GM18870 (cell line): ENCODE results near the gene KIF1B.
A peak's percentile ranks its signal among the peaks of the same experiment; 100 is the strongest.
"Not testable (repeated sequence)": the region's sequence is repeated elsewhere in the genome, so short reads cannot be mapped to it uniquely, and the experiment has no call there.

Source experiments
- ATAC-seq: cut with Tn5 transposase; IDR thresholded peaks from one replicate; pipeline ENCODE4 v1.9.1; 2021; ENCODE audit warnings: moderate library complexity; ENCODE audit not compliant: unreplicated experiment

Gene KIF1B

DNA sequence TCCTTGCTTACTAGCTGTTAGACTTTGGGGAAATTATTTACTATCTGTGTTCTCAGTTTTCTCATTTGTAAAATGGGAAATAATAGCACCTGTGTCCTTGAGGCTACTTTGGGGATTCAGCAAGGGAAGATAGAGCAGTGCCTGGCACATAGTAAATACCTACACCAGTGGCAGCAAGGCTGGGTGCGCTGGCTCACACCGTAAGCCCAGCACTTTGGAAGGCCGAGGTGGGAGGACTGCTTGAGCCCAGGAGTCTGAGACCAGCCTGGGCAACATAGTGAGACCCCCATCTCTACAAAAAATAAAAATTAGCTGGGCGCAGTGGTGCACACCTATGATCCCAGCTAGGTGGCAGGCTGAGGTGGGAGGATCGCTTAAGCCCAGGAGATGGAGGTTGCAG, 211.3 kb downstream of the KIF1B start:
- no peak for ATAC-seq

DNA sequence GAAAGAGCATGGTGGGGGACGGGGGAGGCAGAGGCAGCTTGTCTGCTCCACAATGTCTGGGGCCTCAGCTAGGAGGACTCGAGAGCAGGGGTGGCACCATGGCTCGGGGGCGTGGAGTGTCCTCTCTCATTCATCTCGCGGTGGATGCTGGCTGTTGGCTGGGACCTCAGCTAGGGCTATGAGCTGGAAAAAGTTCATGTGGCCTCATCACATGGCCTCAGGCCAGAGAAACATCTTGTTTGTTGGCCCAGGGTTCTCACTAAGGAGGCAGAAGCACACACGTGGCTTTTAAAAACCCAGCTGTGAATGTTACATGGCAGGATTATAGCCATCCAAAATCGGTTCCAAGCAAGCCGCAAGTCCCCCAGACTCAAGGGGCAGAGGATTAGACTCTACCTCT, 213.7 kb downstream of the KIF1B start:
- no peak for ATAC-seq

GRCh38 chr1:10424651-10425050, 214.3 kb downstream of the KIF1B start:
- ATAC-seq: no peak

- not testable (repeated sequence) for ATAC-seq
Observed at GRCh38 chr1:10425826-10426534, 215.6 kb downstream of the KIF1B start.

DNA sequence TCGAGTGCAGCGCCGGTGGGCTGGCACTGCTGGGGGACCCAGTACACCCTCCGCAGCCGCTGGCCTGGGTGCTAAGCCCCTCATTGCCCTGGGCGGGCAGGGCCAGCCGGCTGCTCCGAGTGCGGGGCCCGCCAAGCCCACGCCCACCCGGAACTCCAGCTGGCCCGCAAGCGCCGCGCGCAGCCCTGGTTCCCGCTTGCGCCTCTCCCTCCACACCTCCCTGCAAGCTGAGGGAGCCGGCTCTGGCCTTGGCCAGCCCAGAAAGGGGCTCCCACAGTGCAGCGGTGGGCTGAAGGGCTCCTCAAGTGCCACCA, 216.1 kb downstream of the KIF1B start:
- ATAC-seq: not testable (repeated sequence)

DNA sequence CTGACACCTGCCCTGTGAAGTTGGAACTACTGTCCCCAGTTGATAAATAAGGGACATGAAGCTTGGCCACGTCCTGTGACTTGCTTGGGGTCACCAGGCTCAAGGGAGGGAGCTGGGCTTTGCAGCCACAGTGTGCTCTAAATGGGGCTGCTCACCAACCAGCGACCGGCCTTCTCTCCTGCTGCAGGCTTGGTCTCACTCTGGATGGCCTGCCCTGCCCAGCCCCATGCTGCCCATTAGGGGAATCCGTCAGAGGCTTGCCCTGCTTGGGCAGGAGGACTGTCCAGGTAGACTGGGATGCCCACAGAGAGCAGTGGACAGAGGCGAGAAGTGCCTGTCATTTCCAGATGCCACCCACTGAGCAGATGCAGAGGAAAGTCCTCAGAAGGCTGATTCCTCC, 218.6 kb downstream of the KIF1B start:
- no peak for ATAC-seq

- peak; percentile 28 for ATAC-seq
Observed at GRCh38 chr1:10429868-10430215, 219.5 kb downstream of the KIF1B start.

DNA sequence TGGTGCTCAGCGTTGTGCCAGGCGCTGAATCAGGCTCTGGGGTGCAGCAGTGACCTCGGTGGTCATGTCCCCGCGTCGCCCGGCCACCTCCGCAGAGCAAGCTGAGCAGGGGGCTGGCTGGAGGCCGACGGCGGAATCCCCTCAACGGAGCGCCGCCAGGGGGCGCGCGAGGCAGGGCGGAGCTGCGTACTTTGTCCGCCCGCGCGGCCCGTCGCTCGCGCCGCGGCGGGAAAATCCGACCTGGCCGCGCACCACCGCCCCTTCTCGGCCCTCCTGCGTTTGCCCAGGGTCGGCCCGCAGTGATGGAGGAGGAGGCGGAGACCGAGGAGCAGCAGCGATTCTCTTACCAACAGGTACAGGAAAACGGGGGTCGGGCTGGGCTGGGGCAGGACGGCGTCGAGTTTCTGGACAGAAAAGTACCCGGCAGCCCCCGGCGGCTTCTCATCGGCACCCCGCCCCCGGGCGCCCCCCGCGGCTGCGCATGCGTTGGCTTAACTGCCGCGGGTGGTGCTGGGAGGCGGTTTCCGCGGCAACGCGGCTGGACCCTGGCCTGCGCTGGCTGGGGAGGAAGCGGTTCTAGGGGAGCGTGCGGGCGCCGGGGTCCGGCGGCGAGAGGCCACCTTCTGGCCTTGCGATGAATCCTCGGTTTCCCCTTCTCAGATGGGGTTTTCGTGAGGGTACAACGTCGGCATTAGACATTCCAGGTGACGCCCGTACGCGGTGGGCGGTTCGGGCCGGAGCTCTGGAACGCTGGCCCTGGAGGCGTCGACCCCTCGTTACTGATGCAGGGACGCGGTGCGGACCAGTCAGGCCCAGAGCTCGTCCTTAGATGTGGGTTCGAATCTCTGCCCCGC, 220.1 kb downstream of the KIF1B start, which contains the start of gene CENPS:
Gene CENPS (plus strand): TSS at position 218 of the 854 bp plus-strand sequence. CDS start 85 bp downstream, at position 303.
- peak; percentile 49 for ATAC-seq
